Gastroesophageal sphincter (tissue), 4 donors: ENCODE data around the gene CEACAM1. TPM values are rescaled to one million over a fixed set of nuclear protein-coding genes. Genes with fewer than 3 reads are reported as not detected.

Source experiments
- ATAC-seq: fragments of 150-250 bp; one replicate; pipeline ENCODE4 v1.9.1; 2016; ENCODE audit warnings: mild to moderate bottlenecking, moderate library complexity
- H3K27ac ChIP-seq, 4 donors: fragments of 200-600 bp; sonication (generic) in 3 of 4; 1 replicate in 3 of 4; 2 replicates in 1 of 4; pipeline ENCODE4 v1.5.1; 2016 to 2019
- H3K27me3 ChIP-seq: fragments of 200-600 bp; sonication (generic); one replicate; pipeline ENCODE4 v1.5.1; 2019
- H3K36me3 ChIP-seq, 2 donors: fragments of 200-600 bp; sonication (generic); one replicate each; pipeline ENCODE4 v1.5.1; 2019; ENCODE audit warnings: control low read depth in 1 of 2
- H3K4me1 ChIP-seq, 3 donors: fragments of 200-600 bp; sonication (generic); 1 replicate in 2 of 3; 2 replicates in 1 of 3; pipeline ENCODE4 v1.5.1; 2016 to 2019; ENCODE audit warnings: control low read depth in 2 of 3
- H3K4me3 ChIP-seq, 2 donors: fragments of 200-600 bp; sonication (generic); one replicate each; pipeline ENCODE4 v1.5.1; 2019; ENCODE audit warnings: mild to moderate bottlenecking in 1 of 2, moderate library complexity in 1 of 2
- H3K9me3 ChIP-seq, 3 donors: fragments of 200-600 bp; sonication (generic); one replicate each; pipeline ENCODE4 v1.5.1; 2017 to 2019; ENCODE audit warnings: control low read depth in 2 of 3
- CTCF ChIP-seq, 4 experiments: fragments of 200-600 bp in 2 of 4; fragments of 450-650 bp in 2 of 4; sonication (generic) in 1 of 4; IDR thresholded peaks; one replicate each; pipeline ENCODE4 v1.5.1; 2017 to 2019; ENCODE audit warnings: antibody characterized with exemption in 4 of 4, mild to moderate bottlenecking in 2 of 4, moderate library complexity in 2 of 4
- EP300 ChIP-seq: sonication (generic); formaldehyde crosslinking; IDR thresholded peaks from one replicate; pipeline ENCODE4 v1.6.1; 2017; ENCODE audit warnings: antibody characterized with exemption, mild to moderate bottlenecking
- POLR2A ChIP-seq, 2 donors: fragments of 450-650 bp; IDR thresholded peaks; one replicate each; pipeline ENCODE4 v1.6.1; 2017; ENCODE audit warnings: antibody characterized with exemption in 2 of 2, mild to moderate bottlenecking in 2 of 2, moderate library complexity in 1 of 2
- POLR2AphosphoS5 ChIP-seq: sonication (generic); formaldehyde crosslinking; IDR thresholded peaks from one replicate; pipeline ENCODE4 v1.6.1; 2017; ENCODE audit warnings: antibody characterized with exemption
- WGBS, 2 donors: methylation state at CpG; one replicate each; pipeline ENCODE4 v1.1.5; 2018; ENCODE audit warnings: low coverage in 1 of 2; 5-methylcytosine and 5-hydroxymethylcytosine counted together
- total RNA-seq, 4 donors: library from RNA; depleted of rRNA; stranded (reverse); fragments of >200 nt; gene quantifications; one replicate each; pipeline ENCODE4 v1.1.0, GENCODE V29; 2016

The CEACAM1 gene
- total RNA-seq, 4 donors from 2014 or later, result 0.66 to 10.1 (median 0.99) TPM

GRCh38 chr19:42479736-42480135 lies 48.5 kb downstream of the CEACAM1 start:
- WGBS, 2 donors, result 100% methylated on average over 2 to 7 of the region's 9 CpGs
- Histone ChIP-seq H3K4me1 (no peaks in the 10 kb centered on the region), H3K36me3 (no peaks in the 10 kb centered on the region), H3K9me3 (no peaks in the 10 kb centered on the region), H3K4me3 (no peak overlapping the region), H3K27me3 (no peaks in the 10 kb centered on the region), H3K27ac (no peak overlapping the region)
- ATAC-seq, result no peak
- TF ChIP-seq POLR2A (IDR thresholded peaks at IDR 0.05) (no peak), POLR2AphosphoS5 (no peak), CTCF (IDR thresholded peaks at IDR 0.05) (no peak), EP300 (no peak)

GRCh38 chr19:42478765-42479311 lies 49.4 kb downstream of the CEACAM1 start:
- Histone ChIP-seq H3K9me3 (no peaks in the 10 kb centered on the region), H3K4me1 (no peaks in the 10 kb centered on the region), H3K27ac (no peak overlapping the region), H3K27me3 (no peaks in the 10 kb centered on the region), H3K4me3 (no peak overlapping the region), H3K36me3 (no peaks in the 10 kb centered on the region)
- TF ChIP-seq CTCF (IDR thresholded peaks at IDR 0.05) (no peak), POLR2AphosphoS5 (no peak), POLR2A (IDR thresholded peaks at IDR 0.05) (no peak), EP300 (no peak)
- 95% methylated on average over 2 of the region's 2 CpGs; no CpG with 5 or more reads in 1 of the 2 donors for WGBS, 2 donors
- ATAC-seq, result no peak

GRCh38 chr19:42477933-42478332 lies 50.3 kb downstream of the CEACAM1 start:
- TF ChIP-seq POLR2AphosphoS5 (no peak), POLR2A (IDR thresholded peaks at IDR 0.05) (no peak), CTCF (IDR thresholded peaks at IDR 0.05) (no peak), EP300 (no peak)
- no peak overlapping the region for H3K4me3 ChIP-seq
- no peaks in the 10 kb centered on the region for H3K36me3 ChIP-seq
- ATAC-seq, result no peak
- WGBS, 2 donors, result 78 to 90% methylated on average over 2 of the region's 2 CpGs
- H3K27ac ChIP-seq, result no peak overlapping the region
- no peaks in the 10 kb centered on the region for H3K4me1 ChIP-seq
- no peaks in the 10 kb centered on the region for H3K9me3 ChIP-seq
- no peaks in the 10 kb centered on the region for H3K27me3 ChIP-seq

- no peak for TF ChIP-seq POLR2AphosphoS5
- H3K27ac ChIP-seq, result no peak overlapping the region
- H3K36me3 ChIP-seq, result no peaks in the 10 kb centered on the region
- no peaks in the 10 kb centered on the region for H3K27me3 ChIP-seq
- no peaks in the 10 kb centered on the region for H3K4me1 ChIP-seq
- WGBS, 2 donors, result 91% methylated on average over 2 of the region's 2 CpGs; no CpG with 5 or more reads in 1 of the 2 donors
- H3K9me3 ChIP-seq, result no peaks in the 10 kb centered on the region
- ATAC-seq, result no peak
- H3K4me3 ChIP-seq, result no peak overlapping the region
Observed at GRCh38 chr19:42477117-42477516, 51.2 kb downstream of the CEACAM1 start.

- TF ChIP-seq EP300 (no peak), CTCF (IDR thresholded peaks at IDR 0.05) (no peak), POLR2A (IDR thresholded peaks at IDR 0.05) (no peak), POLR2AphosphoS5 (no peak)
- no peak for ATAC-seq
- Histone ChIP-seq H3K9me3 (no peaks in the 10 kb centered on the region), H3K27ac (no peak overlapping the region), H3K4me1 (no peaks in the 10 kb centered on the region), H3K36me3 (no peaks in the 10 kb centered on the region), H3K4me3 (no peak overlapping the region), H3K27me3 (no peaks in the 10 kb centered on the region)
- WGBS, 2 donors, result 68 to 73% methylated on average over 2 of the region's 4 CpGs
Observed at GRCh38 chr19:42475366-42475765, 52.9 kb downstream of the CEACAM1 start.
